Measurements from ENCODE around the gene ATP6AP1. TPM values are rescaled to one million over a fixed set of nuclear protein-coding genes. Genes with fewer than 3 reads are reported as not detected.

The ATP6AP1 gene
- polyA plus RNA-seq, 1 experiment, result 143 TPM

GRCh38 chrX:154420402-154420756 lies 8.1 kb upstream of the ATP6AP1 start:
- TF ChIP-seq CTCF (IDR thresholded peaks at IDR 0.05; ENCODE audit: insufficient read depth, low read depth, low read length), result no peak
- POLR2A ChIA-PET, result no interaction called here
- Histone ChIP-seq H3K4me3 (ENCODE audit: low read depth, low read length) (no peak overlapping the region), H3K36me3 (ENCODE audit: control insufficient read depth, insufficient read depth, low read length) (no peaks in the 10 kb centered on the region; the same call in 1 of the 2 replicates), H3K27me3 (ENCODE audit: control insufficient read depth, insufficient read depth, low read length) (no peaks in the 10 kb centered on the region)
- DNase-seq (ENCODE audit: low read depth), result no peak
- CTCF ChIA-PET, result interaction anchor here (1.5 kb wide), 1 partner anchor 13 kb away, joined by 3 read pairs; no protein-coding TSS in a partner anchor

- ChIA-PET POLR2A (no interaction called here), CTCF (interaction anchor here (1.1 kb wide), 1 partner anchor 15 kb away, joined by 3 read pairs; no protein-coding TSS in a partner anchor)
- Histone ChIP-seq H3K27me3 (ENCODE audit: control insufficient read depth, insufficient read depth, low read length) (no peaks in the 10 kb centered on the region), H3K36me3 (ENCODE audit: control insufficient read depth, insufficient read depth, low read length) (peaks cover under 1% of the 10 kb centered on the region; the same call in 1 of the 2 replicates), H3K4me3 (ENCODE audit: low read depth, low read length) (no peak overlapping the region)
- no peak for TF ChIP-seq CTCF (IDR thresholded peaks at IDR 0.05; ENCODE audit: insufficient read depth, low read depth, low read length)
- DNase-seq (ENCODE audit: low read depth), result no peak
Observed at GRCh38 chrX:154426916-154427770, 1.3 kb upstream of the ATP6AP1 start.

- ChIA-PET CTCF (interaction anchor here (0.9 kb wide), 1 partner anchor 29 kb away, joined by 5 read pairs; no protein-coding TSS in a partner anchor), POLR2A (no interaction called here)
- no peak overlapping the region for H3K4me3 ChIP-seq (ENCODE audit: low read depth, low read length)
- H3K27me3 ChIP-seq (ENCODE audit: control insufficient read depth, insufficient read depth, low read length), result no peaks in the 10 kb centered on the region
- TF ChIP-seq CTCF (IDR thresholded peaks at IDR 0.05; ENCODE audit: insufficient read depth, low read depth, low read length), result no peak
- H3K36me3 ChIP-seq (ENCODE audit: control insufficient read depth, insufficient read depth, low read length), result peaks cover 9% of the 10 kb centered on the region
- DNase-seq (ENCODE audit: low read depth), result no peak
Observed at GRCh38 chrX:154429711-154430110, 1.2 kb downstream of the ATP6AP1 start.

GRCh38 chrX:154430479-154430878 lies 2.0 kb downstream of the ATP6AP1 start:
- H3K4me3 ChIP-seq (ENCODE audit: low read depth, low read length), result no peak overlapping the region
- no peaks in the 10 kb centered on the region for H3K27me3 ChIP-seq (ENCODE audit: control insufficient read depth, insufficient read depth, low read length)
- no peak for TF ChIP-seq CTCF (IDR thresholded peaks at IDR 0.05; ENCODE audit: insufficient read depth, low read depth, low read length)
- no peak for DNase-seq (ENCODE audit: low read depth)
- CTCF ChIA-PET, result no interaction called here
- H3K36me3 ChIP-seq (ENCODE audit: control insufficient read depth, insufficient read depth, low read length), result peaks cover 13% of the 10 kb centered on the region
- POLR2A ChIA-PET, result no interaction called here

GRCh38 chrX:154430916-154431315 lies 2.4 kb downstream of the ATP6AP1 start:
- Histone ChIP-seq H3K4me3 (ENCODE audit: low read depth, low read length) (no peak overlapping the region), H3K27me3 (ENCODE audit: control insufficient read depth, insufficient read depth, low read length) (no peaks in the 10 kb centered on the region), H3K36me3 (ENCODE audit: control insufficient read depth, insufficient read depth, low read length) (peaks cover 14% of the 10 kb centered on the region)
- TF ChIP-seq CTCF (IDR thresholded peaks at IDR 0.05; ENCODE audit: insufficient read depth, low read depth, low read length), result no peak
- ChIA-PET CTCF (no interaction called here), POLR2A (no interaction called here)
- no peak for DNase-seq (ENCODE audit: low read depth)
